ENCODE results near the gene CHST8. TPM values are rescaled to one million over a fixed set of nuclear protein-coding genes. Genes with fewer than 3 reads are reported as not detected.

The CHST8 gene
- polyA plus RNA-seq, 1 experiment, result not detected

DNA sequence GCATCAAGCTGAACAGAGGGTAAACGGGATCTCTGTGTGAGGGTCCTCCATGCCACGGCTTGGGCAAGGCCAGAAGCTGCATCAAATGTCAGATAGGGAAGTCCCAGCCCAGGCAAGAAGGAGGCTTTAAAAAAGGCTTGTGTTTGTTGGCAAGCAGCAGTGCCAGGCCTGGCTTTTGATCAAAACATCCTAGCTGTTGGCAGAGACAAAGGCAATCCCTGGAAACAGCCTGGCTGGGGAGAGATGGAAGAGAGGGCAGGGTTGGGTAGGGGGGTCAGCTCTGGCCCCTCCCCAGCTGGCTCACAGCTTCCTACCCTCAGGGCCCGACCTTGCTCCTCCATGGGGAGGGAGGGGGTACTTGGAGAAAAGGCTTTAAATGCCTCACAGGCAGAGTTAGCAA lies 113.2 kb downstream of the CHST8 start:
- Histone ChIP-seq H3K27me3 (ENCODE audit: control insufficient read depth, insufficient read depth, low read length) (no peaks in the 10 kb centered on the region), H3K4me3 (ENCODE audit: low read depth, low read length) (no peak overlapping the region), H3K27ac (ENCODE audit: low read depth, low read length) (no peak overlapping the region), H3K9me3 (ENCODE audit: control insufficient read depth, insufficient read depth, low read length) (no peaks in the 10 kb centered on the region)
- POLR2A ChIA-PET, result no interaction called here
- DNase-seq (ENCODE audit: low read depth, low spot score), result no peak
- CTCF ChIA-PET, result no interaction called here
- TF ChIP-seq, protein P1, sequence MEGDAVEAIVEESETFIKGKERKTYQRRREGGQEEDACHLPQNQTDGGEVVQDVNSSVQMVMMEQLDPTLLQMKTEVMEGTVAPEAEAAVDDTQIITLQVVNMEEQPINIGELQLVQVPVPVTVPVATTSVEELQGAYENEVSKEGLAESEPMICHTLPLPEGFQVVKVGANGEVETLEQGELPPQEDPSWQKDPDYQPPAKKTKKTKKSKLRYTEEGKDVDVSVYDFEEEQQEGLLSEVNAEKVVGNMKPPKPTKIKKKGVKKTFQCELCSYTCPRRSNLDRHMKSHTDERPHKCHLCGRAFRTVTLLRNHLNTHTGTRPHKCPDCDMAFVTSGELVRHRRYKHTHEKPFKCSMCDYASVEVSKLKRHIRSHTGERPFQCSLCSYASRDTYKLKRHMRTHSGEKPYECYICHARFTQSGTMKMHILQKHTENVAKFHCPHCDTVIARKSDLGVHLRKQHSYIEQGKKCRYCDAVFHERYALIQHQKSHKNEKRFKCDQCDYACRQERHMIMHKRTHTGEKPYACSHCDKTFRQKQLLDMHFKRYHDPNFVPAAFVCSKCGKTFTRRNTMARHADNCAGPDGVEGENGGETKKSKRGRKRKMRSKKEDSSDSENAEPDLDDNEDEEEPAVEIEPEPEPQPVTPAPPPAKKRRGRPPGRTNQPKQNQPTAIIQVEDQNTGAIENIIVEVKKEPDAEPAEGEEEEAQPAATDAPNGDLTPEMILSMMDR (IDR thresholded peaks at IDR 0.05; ENCODE audit: low read depth, low read length), result no peak

DNA sequence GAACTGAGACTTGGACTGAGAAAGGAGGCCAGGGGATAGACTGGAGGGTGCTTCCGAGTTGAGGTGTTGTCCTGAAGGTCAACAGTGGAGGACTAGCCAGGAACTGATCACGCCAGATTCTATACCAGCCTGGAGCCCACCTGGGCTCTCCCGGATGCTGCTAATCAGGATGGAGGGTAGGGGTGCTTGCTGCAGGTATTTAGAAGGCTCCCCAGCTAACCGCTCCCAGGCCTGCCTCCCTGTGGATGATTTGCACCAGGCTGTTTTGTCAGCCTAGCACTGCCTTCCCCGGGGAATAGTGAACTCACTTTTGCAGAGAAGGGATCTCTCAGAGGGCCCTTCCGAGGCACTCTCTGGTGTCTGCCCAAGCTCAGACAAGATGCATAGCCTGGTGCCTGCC lies 114.4 kb downstream of the CHST8 start:
- DNase-seq (ENCODE audit: low read depth, low spot score), result no peak

DNA sequence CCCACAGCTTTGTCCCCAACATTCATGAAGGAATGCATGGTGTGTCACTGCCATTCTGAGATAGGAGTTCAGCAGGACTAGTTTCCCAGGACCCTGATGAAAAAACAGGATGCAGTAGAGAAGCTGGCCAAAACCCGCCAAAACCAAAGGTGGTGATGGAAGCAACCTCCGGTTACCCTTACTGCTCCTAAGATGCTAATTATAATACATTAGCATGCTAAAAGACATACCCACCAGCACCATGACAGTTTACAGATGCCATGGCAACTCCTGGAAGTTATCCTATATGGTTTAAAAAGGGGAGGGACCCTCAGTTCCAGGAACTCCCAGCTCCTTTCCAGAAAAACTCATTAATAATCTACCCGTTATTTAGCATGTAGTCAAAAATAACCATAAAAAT lies 115.0 kb downstream of the CHST8 start:
- H3K4me3 ChIP-seq (ENCODE audit: low read depth, low read length), result no peak overlapping the region
- no peaks in the 10 kb centered on the region for H3K9me3 ChIP-seq (ENCODE audit: control insufficient read depth, insufficient read depth, low read length)
- H3K27ac ChIP-seq (ENCODE audit: low read depth, low read length), result no peak overlapping the region
- H3K27me3 ChIP-seq (ENCODE audit: control insufficient read depth, insufficient read depth, low read length), result no peaks in the 10 kb centered on the region
- TF ChIP-seq, protein P1 (IDR thresholded peaks at IDR 0.05; ENCODE audit: low read depth, low read length), result no peak
- ChIA-PET CTCF (no interaction called here), POLR2A (no interaction called here)
- DNase-seq (ENCODE audit: low read depth, low spot score), result no peak

More for the DNA sequence above, 114.4 kb downstream of the CHST8 start:
- H3K9me3 ChIP-seq (ENCODE audit: control insufficient read depth, insufficient read depth, low read length), result no peaks in the 10 kb centered on the region
- POLR2A ChIA-PET, result no interaction called here
- CTCF ChIA-PET, result no interaction called here
- H3K27me3 ChIP-seq (ENCODE audit: control insufficient read depth, insufficient read depth, low read length), result no peaks in the 10 kb centered on the region
- TF ChIP-seq, protein P1 (IDR thresholded peaks at IDR 0.05; ENCODE audit: low read depth, low read length), result no peak
- H3K27ac ChIP-seq (ENCODE audit: low read depth, low read length), result no peak overlapping the region
- H3K4me3 ChIP-seq (ENCODE audit: low read depth, low read length), result no peak overlapping the region

DNA sequence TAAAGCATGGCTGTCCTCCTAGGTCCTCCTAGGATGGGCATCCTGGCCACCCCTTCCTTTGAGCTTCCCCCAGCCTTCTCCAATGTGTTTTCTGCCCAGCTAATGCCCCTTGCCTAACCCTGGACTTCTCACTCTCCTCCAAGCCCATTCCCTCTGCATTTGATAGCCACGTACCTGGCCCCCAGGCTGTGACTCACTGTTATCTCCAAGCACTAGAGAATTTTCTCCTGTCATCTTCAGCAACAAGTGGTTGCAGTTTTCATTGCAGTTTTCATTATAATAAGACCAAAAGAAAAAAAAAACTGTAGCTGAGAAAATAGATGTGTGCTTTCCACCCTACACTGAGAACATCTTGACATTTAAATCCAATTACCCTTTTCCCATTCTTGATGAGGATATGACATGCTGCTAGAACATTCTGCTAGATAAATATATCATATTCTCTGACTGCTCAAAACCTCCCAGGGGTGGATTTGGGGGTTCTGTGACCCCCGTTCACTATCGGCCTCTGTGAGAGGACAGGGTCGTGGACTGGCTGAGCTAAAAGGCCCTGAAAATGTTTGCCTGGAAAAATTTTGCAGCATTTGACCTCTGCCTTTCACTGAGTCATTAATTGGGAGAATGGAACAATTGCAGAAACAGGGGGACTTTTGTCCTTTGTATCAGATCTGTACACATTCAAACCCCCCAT lies 116.1 kb downstream of the CHST8 start:
- Histone ChIP-seq H3K27ac (ENCODE audit: low read depth, low read length) (no peak overlapping the region), H3K9me3 (ENCODE audit: control insufficient read depth, insufficient read depth, low read length) (no peaks in the 10 kb centered on the region), H3K27me3 (ENCODE audit: control insufficient read depth, insufficient read depth, low read length) (no peaks in the 10 kb centered on the region), H3K4me3 (ENCODE audit: low read depth, low read length) (no peak overlapping the region)
- TF ChIP-seq, protein P1 (IDR thresholded peaks at IDR 0.05; ENCODE audit: low read depth, low read length), result no peak
- ChIA-PET POLR2A (no interaction called here), CTCF (interaction anchor here (0.6 kb wide), 1 partner anchor 57 kb away, joined by 3 read pairs; no protein-coding TSS in a partner anchor)
- no peak for DNase-seq (ENCODE audit: low read depth, low spot score)

DNA sequence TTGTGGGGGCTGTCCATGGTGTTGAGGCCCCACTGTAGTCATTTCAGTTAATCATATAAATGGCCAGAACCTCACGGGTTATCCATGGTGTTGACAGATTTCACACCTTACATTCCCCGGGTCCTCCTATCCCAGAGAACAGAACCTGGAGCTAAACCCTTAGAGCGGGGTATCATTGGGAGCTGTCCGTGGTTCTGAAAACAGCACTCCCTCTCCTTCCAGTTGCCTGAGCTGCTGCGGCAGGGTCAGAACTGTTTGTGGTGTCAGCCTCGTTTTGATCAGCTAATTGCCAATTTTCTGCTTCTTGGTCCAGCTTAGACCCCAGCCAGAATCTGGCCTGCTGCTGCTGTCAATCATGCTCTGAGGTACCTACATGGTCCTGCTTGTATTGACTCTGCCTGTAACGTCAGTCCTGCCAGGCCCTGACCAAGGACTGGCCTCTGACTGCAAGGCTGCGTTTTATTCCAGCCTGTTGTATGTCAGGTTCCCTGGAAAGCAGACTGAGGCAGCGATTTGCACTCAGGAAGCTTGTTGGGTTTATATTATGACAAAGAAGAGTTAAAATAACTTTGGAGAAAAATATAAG lies 119.2 kb downstream of the CHST8 start:
- Histone ChIP-seq H3K27me3 (ENCODE audit: control insufficient read depth, insufficient read depth, low read length) (no peaks in the 10 kb centered on the region), H3K4me3 (ENCODE audit: low read depth, low read length) (no peak overlapping the region), H3K27ac (ENCODE audit: low read depth, low read length) (no peak overlapping the region), H3K9me3 (ENCODE audit: control insufficient read depth, insufficient read depth, low read length) (no peaks in the 10 kb centered on the region)
- TF ChIP-seq, protein P1 (IDR thresholded peaks at IDR 0.05; ENCODE audit: low read depth, low read length), result no peak
- CTCF ChIA-PET, result no interaction called here
- DNase-seq (ENCODE audit: low read depth, low spot score), result no peak
- POLR2A ChIA-PET, result no interaction called here

Measured in AG04450 (cell line).